ENCODE measurements around the gene TRDN.
"Not testable (repeated sequence)": the region's sequence is repeated elsewhere in the genome, so short reads cannot be mapped to it uniquely, and the experiment has no call there.

TRDN gene

DNA sequence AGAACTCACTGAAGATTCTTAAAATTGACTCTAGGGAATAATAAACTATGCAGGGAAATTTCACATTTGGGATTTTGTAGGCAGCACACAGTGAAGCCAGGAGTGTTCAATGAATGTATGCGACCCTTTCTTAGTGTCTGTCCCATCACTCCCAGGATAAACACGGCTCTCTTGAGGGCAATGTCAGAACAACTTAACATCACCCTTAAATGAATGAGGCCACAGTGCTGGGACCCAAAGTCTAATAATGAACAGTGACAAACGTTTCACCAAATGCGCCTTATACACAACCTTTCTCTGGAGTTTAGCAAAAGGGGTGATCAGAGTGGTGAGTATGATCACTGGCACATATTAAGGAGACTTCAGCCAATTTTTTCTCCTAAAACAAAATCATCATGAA is 403.4 kb downstream of the TRDN start:
- no peak for DNase-seq

DNA sequence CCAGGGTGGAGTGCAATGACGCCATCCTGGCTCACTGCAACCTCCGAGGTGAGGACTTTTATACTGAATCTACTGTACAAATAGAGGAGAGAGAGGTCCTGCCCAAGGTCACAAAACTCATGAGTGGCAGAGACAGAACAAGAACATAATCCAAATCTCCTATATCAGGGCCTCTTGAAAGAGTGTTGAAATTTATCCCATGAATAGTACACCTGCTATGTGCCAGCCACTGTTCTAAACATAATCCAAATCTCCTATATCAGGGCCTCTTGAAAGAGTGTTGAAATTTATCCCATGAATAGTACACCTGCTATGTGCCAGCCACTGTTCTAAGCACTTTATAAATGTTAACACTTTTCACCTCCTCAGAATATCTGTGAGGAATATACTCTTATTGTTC is 409.0 kb downstream of the TRDN start:
- DNase-seq = not testable (repeated sequence)

DNA sequence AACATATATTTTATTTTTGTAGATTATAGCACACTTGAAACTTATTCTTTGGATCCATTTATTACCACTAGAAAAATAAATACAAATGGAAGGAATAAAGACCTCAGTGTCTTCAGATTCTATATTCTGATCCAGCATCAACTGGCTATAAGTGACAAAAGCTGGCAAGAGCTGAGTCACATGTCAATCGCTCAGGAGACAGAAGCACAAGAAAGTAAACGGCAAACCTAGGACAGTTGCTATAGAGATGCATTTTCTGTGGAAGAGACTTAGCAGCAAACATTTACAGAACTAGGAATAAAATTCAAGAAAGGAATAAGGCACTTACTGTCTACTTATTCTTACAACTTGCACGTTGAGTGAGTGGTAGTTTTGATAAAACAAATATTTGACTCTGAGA is 410.4 kb downstream of the TRDN start:
- DNase-seq = no peak

DNA sequence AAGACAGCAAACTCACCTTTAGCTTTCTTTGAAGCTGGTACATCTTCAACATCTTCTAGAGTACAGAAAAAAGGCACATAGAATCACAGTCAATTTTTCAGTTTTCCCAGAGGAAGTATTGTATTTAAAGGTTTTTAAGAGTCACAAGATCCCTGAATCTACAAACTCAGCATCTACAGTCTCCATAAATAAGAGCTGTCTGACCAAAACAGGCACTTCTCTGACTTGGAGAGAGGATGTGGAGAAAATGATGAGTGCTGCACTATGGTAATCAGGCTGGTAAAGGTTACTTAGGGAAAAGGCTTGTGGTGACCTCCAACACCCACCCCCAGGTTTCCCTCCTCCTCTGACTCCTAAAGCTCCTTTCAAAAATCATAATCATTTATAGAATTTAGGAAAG is 412.7 kb downstream of the TRDN start:
- DNase-seq = no peak

DNA sequence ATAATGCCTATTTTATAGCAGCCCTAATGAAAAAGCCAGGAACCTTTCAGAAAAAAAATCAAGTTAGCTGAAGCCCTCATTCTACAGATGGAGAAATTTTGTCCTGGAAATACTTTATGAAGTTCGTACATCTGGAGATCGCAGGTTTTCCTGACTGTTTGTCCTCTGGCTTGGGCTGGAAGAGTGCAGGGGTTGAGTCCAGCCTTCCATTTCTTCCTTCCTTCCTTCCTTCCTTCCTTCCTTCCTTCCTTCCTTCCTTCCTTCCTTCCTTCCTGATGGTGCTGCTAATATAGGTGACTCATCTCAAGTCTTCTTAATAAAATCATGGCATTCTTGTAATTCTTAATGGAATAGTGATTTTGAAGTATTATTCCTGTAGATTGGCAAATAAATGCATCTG is 413.3 kb downstream of the TRDN start:
- no peak for DNase-seq

DNA sequence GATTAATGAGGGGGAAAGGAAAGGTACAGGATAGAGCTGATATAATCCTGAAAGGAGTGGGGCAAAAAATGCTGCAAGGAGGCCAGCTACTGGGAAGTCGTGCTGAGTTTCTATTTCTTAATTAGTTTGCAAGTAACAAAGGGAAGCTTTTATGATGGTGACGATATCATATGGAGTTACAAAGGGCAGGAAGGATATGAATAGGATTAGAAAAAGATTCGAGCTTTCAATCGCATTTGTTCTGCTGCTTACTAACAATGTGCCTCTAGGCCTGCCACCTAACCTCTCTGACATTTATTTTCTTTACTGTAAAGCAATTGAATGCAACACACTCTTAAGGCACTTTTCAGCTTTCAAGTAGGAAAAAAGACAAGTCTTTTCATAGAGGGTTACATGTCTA is 421.5 kb downstream of the TRDN start:
- DNase-seq = no peak

DNA sequence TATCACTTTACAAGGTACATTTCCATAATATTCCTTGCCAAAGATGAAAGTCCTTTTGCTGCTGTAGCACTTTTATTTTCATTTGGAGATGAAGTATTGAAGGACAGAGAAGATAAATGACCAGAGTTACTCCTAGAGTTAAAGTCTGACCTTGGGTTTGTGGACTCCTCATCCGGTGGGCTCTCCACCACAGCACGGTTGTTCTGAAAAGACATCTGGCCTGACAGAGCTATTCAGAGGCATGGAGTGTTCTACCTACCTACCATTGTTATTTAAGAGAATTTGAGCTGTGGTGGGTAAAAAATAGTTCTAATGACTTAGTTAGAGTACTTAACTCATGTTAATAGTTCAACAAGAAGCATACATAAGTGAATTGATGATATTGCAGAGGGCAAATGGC is 422.3 kb downstream of the TRDN start:
- DNase-seq = no peak

DNA sequence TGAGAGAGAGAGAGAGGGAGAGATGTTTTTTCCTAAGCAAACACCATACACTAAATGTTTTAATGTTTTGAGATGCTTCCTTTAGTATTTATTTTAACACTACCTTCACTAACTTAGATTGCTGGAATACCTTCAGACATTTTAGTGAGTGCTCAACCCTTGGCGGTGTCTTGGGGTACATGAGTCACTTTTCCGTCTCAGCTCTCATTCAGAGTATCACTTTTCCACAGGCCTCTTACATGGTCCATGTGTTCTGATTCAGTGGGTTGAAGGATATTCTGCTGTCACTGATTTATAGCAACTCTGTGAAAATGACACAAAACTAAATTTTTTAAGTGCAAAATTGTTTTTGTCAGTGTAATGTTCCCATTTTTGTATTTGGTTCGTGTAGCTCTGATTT is 422.8 kb downstream of the TRDN start:
- DNase-seq = no peak

DNA sequence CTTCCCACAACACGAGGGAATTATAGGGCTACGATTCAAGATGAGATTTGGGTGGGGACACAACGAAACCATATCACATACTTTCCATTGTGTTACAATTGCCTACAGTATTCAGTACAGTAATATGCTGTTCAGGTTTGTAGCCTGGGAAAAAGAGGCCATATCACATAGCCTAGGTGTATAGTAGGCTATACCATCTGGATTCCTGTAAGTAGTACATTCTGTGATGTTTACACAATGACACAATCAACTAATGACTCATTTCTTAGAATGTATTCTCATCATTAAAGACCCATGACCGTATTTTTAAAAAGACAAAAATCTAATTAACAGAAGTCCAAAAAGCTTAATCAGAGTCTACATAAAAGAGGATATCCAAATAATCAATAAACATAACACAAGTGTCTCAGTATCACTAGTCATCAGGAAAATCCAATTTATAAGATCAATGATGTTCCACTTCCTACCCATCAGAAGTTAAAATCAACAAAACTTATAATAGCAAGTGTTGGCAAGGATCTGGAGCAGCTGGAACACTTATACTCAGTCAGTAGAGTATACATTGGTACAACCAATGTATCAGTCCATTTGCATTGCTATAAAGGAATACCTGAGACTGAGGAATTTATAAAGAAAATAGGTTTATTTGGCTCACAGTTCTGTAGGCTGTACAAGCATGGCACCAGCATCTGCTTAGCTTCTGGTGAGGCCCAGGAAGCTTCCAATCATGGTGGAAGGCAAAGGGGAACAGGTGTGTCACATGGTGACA is 424.8 kb downstream of the TRDN start:
- DNase-seq = no peak

DNA sequence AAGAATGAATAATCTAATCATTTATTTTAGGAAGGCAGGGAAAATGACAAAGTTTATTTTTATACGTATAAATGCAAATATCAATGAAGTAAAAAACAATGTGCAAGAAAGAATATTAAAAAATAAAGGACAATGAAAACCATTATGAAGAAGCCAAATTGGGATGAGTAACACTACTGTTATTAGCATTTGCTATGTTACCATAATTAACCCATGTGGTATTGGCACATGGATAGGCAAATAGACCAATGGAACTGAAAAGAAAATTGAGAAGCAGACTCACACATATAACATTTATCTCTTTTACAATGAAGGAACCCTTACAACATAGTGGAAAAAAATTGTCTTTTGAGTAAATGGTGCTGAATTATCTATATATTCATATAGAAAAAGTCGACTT is 426.1 kb downstream of the TRDN start:
- DNase-seq = no peak

DNA sequence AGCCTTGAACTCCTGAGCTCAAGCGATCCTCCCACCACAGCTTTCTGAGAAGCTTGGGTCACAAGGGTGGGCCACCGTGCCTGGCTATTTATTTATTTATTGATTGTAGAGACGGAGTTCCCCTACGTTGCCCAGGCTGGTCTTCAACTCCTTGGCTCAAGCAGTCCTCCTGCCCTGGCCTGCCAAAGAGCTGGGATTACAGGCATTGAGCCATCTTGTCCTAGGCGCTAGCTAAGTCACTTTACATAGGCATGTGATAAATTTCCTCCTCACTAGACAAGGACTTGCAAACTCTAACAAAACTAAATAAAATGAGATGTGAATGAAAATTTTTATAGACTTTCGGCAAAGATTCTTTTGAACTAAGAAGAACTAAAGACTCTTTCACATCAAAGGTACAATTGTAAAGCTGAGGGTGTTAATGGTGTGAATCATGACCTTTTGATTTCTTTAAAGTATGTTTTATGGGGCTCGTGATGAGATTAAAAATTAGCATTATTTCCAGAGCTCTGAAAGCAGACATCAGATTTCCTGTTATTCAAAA is 428.7 kb downstream of the TRDN start:
- no peak for DNase-seq

DNA sequence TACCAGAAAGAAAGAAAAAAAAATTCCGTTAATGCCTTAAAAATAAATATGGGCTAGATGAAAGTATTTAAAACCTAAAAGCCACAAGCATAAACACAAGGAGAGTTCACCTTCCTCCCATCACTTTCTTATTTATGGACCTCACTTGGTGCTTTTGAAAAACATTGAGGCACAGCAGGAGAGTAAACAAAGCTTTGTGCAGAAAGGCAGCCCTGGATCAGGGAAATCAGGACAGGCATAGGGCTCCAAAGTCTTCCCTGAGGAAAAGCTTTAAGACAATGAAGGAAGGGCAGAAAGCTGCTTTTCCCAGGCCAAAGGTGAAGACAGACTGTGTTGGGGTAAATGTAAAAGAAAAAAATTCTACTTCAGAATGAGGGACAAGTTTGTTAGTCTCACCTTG is 432.8 kb downstream of the TRDN start:
- DNase-seq = no peak

DNA sequence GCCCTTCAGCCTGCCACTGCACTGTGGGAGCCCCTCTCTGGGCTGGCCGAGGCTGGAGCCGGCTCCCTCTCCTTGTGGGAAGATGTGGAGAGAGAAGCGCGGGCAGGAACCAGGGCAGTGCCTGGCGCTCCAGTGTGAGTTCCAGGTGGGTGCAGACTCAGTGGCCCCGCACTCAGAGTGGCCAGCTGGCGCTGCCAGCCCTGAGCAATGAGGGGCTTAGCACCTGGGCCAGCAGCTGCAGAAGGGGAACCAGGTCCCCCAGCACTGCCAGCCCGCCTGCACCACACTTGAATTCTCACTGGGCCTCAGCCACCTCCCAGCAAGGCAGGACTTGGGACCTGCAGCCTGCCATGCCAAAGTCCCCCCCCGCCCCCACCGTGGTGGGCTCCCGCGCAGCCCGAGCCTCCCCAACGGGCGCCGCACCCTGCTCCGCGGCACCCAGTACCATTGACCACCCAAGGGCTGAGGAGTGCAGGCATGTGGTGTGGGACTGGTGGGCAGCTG is 434.8 kb downstream of the TRDN start:
- no peak for DNase-seq

DNA sequence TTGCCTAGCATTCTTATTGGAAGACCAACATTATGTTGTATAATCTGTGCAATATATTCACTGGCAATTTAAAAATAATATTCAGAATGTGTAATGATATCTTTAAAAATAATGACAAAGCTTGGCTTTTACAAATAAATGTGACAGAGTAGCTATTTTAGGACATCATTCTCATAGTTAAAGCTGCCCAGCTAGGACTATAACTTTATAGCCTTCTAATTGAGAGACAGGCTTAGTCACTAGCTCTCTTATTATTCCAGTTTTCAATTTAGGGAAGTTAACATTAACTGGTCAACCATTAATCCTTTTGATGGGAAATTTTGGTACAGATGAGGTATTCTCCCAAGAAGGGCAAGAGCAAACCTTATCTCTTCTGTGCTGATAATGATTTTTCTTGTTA is 443.5 kb downstream of the TRDN start:
- DNase-seq = no peak

DNA sequence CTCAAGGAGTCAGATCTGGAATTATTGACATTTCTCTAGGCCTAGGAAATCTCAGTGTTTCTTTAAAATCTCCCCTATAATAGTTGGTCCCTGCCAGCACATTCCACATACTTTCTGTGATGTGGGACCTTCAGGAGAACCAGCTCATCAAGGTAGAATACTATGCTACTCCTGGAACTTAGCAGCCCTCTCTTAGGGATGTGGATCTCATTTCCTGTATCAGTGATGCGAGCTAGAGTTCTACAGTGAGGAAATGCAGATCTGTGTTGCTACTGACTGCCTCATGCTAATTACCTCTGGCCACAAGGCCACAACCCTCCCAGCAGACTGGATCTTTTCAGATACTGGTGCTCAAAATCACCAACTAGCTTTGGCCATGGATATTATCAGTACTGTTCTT is 446.9 kb downstream of the TRDN start:
- DNase-seq = no peak

DNA sequence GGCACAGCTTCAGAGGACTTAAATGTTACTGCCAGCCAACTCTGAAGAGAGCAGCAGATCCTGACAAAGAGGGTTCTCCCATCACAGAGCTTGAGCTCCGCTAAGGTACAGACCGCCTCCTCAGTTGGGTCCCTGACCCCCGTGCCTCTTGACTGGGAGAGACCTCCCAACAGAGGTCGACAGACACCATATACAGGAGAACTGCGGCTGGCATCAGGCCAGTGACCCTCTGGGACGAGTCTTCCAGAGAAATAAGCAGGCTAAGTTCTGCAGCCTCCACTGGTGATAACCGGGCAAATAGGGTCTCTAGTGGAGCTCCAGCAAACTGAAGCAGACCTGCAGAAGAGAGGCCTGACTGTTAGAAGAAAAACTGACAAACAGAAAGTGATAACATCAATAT is 453.8 kb downstream of the TRDN start:
- no peak for DNase-seq

DNA sequence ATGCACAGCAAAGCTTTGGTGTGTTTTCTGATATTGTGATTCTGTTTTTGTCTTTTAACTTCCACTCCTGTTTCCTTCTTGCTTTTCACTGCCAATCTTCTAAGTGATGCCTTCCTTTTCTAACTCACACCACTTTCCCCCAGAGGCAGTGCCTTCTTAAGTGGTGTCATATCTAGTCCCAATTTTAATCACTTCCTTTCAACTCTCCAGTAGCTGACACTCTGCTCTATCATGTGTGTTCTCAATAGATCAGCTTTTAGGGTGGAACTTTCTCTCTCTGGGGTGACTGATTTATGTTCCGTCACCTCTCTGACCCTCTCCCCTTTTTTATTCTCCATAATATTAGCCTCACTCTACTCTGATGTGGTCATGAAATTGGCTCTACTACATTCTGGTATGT is 460.0 kb downstream of the TRDN start:
- DNase-seq = no peak

DNA sequence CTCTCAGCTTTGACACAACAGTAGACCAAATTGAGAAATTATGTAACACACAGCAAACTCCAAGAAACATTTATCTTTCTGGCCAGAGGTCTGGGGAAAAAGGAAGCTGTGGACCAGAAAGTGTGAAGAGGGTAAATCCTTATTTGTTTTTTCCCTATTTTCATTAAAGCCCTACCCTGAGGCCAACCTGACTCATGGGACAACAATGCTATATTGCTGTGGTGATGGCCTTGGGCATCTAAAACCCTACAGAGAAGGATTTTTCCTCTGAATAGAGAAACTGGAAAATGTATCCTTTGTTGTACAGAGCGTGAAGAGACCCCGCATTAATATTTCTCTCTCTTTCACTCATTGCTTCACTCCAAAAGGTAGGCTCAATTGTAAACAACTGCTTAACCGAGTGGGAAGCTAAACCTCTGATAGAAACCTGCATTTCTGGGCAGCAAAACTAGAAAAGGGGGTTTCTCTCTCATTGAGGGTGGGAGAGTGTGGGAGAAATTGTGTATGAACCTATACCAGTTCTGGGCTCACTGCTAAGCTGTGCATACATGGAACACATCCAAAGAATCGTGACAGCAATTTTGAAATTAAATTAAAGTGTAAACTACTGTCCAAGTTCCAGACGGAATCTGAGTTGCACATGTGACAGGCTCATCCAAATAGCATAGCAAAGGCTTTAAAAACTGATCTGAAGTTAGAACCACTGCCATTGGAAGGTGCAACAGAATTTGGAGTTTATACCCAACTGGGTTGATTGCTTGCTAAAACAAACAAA is 465.2 kb downstream of the TRDN start:
- no peak for DNase-seq

DNA sequence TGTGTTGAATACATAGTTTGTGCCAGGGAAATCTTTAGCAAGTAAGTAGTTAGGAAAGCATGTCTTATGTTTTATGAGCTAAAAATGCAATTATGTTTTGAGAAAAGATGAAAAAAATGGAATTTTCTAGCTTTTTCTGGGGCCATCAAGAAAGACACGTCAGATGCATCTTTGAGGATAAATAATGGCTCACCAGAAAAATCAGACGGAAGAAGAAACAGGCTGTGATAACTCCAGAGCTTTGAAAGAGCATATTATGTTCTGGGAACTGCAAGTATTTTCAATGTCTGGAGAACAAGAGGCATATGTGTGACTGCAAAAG is 467.0 kb downstream of the TRDN start:
- DNase-seq = no peak

DNA sequence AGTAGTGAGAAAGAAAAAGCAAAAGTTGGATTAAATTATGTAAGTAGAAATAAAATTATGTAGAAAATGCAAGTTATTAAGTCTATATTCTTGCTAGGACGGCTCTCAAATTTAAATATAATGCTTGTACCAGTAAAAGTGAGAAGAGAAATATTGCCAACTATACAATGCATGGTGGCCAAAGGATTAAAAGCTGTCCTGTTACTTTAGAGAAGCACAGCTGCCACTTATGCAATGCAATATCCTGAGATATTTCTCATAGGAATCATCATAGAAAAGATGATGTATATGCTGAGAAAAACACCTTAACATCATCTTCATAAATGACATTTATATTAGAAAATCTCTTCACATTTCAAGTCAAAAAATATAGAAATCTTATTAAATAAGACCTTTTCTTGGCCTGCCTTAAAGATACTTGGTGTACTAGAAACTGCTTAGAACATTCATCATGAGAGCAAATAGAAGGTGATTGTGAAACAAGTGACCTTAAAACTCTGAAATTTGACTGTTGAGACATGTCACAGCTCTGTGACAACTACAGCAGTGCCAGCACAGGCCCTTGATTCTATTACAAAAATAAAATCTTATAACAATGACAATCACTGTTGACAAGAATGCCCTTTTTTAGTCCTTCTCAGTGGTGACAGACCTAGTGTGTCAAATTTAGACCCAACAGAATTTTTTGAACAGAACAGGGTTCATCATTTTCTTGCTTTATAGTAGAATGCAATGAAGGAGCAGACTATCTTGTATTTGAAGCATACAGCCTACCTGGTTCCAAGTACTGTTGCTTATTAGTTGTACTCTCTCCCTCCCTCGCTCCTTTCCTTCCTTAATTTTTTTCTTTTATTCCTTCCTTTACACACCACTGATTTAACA is 467.6 kb downstream of the TRDN start:
- no peak for DNase-seq

DNA sequence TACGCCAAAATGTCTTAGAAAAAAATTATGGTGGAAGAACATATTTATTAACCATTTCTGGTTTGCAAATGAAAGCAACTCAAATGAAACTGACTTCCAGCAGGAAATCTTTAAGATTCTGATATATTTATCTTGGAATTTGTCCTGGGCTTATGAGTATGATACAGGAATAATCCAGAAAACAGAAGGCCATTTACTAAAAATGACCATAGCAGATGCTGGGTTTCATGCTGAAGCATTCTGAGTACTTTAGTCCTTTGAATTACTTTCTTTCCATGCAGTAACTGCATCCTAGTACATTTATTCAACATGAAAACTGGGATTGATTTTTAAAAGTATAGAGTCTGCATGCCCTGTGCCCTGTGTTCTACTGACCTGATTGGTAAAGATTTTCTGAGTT is 468.3 kb downstream of the TRDN start:
- DNase-seq = no peak
